ENCODE results near the gene SREBF2.

- TF ChIP-seq CTCF (conservative IDR thresholded peaks at IDR 0.05 in 1 of 2, IDR thresholded peaks at IDR 0.05 in 1 of 2; ENCODE audit: extremely low read depth in 1 of 2, insufficient read depth in 1 of 2, low read depth in 1 of 2, low read length in 2 of 2) (no peak), EZH2 (IDR thresholded peaks at IDR 0.05; ENCODE audit: borderline replicate concordance, low read length) (no peak)
These were observed 69.1 kb downstream of the SREBF2 start for GRCh38 chr22:41902016-41902415.

All from mammary epithelial cell (primary cell).